Muscle layer of duodenum (tissue), 2 donors: ENCODE results near the gene RBKS.

Experiments
- H3K27ac ChIP-seq: one replicate; pipeline ENCODE4 v1.7.0; 2013; ENCODE audit warnings: mild to moderate bottlenecking, low read length
- H3K27me3 ChIP-seq: one replicate; pipeline ENCODE4 v1.7.0; 2013; ENCODE audit warnings: low read depth, mild to moderate bottlenecking, control low read depth, low read length
- H3K36me3 ChIP-seq, 2 donors: one replicate each; pipeline ENCODE4 v1.7.0; 2013; ENCODE audit warnings: low read length in 2 of 2, control low read depth in 1 of 2, mild to moderate bottlenecking in 1 of 2; ENCODE audit not compliant: insufficient read depth in 2 of 2, control insufficient read depth in 1 of 2
- H3K4me1 ChIP-seq, 2 donors: one replicate each; pipeline ENCODE4 v1.7.0; 2013; ENCODE audit warnings: low read length in 2 of 2, mild to moderate bottlenecking in 2 of 2, control low read depth in 1 of 2, moderate library complexity in 1 of 2; ENCODE audit not compliant: insufficient read depth in 2 of 2, control insufficient read depth in 1 of 2
- H3K4me3 ChIP-seq, 2 donors: one replicate each; pipeline ENCODE4 v1.7.0; 2013; ENCODE audit warnings: low read length in 2 of 2, low read depth in 1 of 2, mild to moderate bottlenecking in 1 of 2
- H3K9me3 ChIP-seq, 2 donors: one replicate each; pipeline ENCODE4 v1.7.0; 2013; ENCODE audit warnings: low read length in 2 of 2, control low read depth in 1 of 2, mild to moderate bottlenecking in 1 of 2; ENCODE audit not compliant: control insufficient read depth in 1 of 2
- donor health status: healthy.

The RBKS gene

DNA sequence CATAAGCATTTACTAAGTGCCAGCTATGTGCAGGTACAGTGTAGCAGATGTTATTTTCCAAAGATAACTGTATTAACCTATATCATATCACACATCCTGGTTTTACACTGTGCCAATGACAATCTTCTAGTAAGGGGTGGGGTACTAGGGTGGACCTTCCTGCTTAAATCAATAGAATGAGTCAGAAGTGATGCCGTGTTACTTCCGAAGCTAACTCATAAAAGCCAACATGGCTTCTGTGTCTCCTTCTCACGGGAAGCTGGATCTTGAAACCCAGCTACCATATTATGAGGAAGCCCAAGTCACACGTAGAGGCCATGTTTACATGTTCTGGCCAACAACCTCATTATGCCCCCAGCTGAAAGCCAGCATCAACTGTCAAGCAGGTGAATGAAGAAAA is 59.5 kb downstream of the RBKS start:
- no peak overlapping the region for H3K4me3 ChIP-seq
- peaks cover 0 to 7% of the 10 kb centered on the region in 2 donors for H3K36me3 ChIP-seq
- peaks cover 0 to 3% of the 10 kb centered on the region in 2 donors for H3K9me3 ChIP-seq
- no peaks in the 10 kb centered on the region for H3K27me3 ChIP-seq
- no peak overlapping the region for H3K27ac ChIP-seq
- H3K4me1 ChIP-seq, result no peaks in the 10 kb centered on the region

DNA sequence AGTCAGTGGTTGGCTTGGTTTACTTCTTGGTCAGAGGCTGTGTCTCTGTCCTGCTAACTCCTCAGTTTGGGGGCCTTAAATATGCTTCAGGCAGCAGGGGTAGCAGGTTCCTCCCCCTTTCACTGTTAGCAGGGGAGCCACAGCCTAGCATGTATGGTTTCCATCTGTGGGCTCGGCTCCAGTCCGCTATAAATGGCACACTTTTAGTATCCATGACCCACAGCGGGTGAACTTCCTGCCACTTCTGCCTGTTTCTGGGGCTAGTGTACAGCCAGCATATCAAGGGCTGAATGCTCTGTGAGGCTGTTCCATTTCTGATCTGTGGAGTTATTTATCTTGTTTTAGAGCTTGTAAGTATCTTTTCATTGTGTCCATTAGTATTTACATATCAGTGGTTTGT is 60.4 kb downstream of the RBKS start:
- Histone ChIP-seq H3K4me1 (no peaks in the 10 kb centered on the region), H3K27ac (no peak overlapping the region), H3K27me3 (no peaks in the 10 kb centered on the region), H3K36me3 (peaks cover 0 to 7% of the 10 kb centered on the region in 2 donors), H3K9me3 (peaks cover 0 to 3% of the 10 kb centered on the region in 2 donors), H3K4me3 (no peak overlapping the region)

DNA sequence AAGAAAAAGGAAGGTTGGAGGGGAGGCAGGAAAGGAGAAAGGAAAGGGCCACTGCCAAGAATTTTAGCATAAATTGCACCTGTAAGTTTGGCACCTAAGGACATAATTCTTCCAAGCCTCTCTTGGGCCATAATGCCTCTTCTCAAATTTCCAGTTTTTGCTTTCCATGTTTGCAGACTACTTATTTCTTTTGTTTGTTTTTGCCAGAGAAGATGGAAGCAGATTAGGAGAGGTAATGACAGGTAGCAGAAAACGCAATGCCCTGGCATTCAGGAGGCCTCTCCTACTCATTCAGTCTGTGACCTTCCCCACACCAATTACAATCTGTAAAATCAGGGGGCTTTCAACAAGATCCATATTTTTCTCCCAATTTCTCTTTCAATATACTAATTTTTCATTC is 61.9 kb downstream of the RBKS start:
- Histone ChIP-seq H3K9me3 (peaks cover 0 to 3% of the 10 kb centered on the region in 2 donors), H3K27ac (no peak overlapping the region), H3K4me3 (no peak overlapping the region), H3K27me3 (no peaks in the 10 kb centered on the region), H3K4me1 (no peaks in the 10 kb centered on the region), H3K36me3 (peaks cover 0 to 7% of the 10 kb centered on the region in 2 donors)

DNA sequence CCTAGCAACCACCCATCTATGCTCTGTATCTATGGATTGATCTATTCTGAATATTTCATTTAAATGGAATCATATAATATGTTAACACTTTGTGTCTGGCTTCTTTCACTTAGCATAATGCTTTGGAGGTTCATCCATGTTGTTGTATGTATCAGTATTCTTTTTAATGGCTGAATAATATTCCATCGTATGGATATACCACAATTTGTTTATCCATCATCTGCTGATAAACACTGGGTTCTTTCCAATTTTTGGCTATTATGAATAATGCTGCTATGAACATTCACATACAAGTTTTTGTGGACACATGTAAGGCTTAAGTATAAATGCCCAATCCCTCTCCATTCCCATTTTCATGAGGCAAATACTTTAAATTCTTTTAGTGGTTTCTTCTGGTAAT is 65.8 kb downstream of the RBKS start:
- Histone ChIP-seq H3K36me3 (no peaks in the 10 kb centered on the region), H3K4me1 (no peaks in the 10 kb centered on the region), H3K27me3 (no peaks in the 10 kb centered on the region), H3K27ac (no peak overlapping the region), H3K4me3 (no peak overlapping the region), H3K9me3 (no peaks in the 10 kb centered on the region)

DNA sequence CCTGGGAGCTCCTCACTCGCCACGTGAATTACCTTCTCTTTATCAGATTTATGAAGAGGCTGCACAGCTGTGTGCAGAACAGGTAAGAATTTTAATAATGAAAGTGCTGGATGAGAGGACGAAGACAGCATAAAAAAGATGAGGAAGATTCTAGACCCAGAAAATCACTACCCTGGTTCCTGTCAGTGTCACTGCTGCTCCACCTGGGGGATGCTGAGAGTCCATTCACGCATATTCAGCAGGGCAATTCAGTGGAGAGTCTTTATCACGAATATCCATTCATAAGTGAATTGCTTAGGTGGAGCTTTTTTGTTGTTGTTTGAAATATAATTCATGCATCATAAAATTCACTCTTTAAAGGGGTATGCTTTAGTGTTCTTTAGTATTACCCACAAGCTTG is 66.6 kb downstream of the RBKS start:
- no peak overlapping the region for H3K4me3 ChIP-seq
- no peaks in the 10 kb centered on the region for H3K9me3 ChIP-seq
- H3K27ac ChIP-seq, result no peak overlapping the region
- H3K4me1 ChIP-seq, result no peaks in the 10 kb centered on the region
- no peaks in the 10 kb centered on the region for H3K27me3 ChIP-seq
- no peaks in the 10 kb centered on the region for H3K36me3 ChIP-seq

DNA sequence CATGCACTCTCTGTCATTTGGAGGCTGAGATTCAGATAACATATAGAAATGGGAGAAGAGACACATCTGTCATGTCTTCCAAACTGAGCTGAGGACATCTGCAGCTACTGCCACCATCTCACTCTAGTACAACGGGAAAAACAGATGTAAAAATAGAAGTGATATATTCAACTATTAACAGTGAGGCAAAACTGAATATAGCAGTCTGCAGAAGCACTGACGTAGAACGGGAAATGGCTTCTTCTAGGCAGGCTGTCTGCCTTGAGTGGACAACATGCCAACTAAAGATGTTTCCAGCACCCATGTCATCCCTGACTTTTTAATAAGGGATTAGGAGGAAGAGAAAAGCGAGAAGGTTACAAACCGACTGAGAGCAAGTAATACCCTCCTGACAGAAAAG is 67.1 kb downstream of the RBKS start:
- Histone ChIP-seq H3K36me3 (no peaks in the 10 kb centered on the region), H3K27ac (no peak overlapping the region), H3K9me3 (no peaks in the 10 kb centered on the region), H3K27me3 (no peaks in the 10 kb centered on the region), H3K4me1 (no peaks in the 10 kb centered on the region), H3K4me3 (no peak overlapping the region)

DNA sequence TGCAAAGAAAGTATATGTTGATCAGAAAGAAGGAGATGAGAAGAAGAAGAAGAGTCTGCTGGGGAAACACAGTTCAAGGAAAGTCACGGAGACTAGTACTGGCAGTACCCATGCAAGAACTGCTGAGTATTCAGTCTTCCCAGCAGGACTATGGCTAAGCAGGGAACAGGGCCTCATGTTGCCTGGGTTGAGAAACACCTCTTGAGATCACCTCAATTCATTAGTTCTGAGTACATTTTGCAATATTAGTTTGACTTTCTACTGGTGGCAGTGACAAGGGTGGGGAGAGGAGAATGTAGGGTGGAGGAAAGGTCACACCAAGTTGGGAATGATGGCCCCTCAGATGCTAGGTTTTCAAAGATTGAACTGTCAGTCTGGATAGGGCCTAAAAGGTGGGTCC is 68.1 kb downstream of the RBKS start:
- no peak overlapping the region for H3K27ac ChIP-seq
- H3K27me3 ChIP-seq, result no peaks in the 10 kb centered on the region
- H3K9me3 ChIP-seq, result no peaks in the 10 kb centered on the region

DNA sequence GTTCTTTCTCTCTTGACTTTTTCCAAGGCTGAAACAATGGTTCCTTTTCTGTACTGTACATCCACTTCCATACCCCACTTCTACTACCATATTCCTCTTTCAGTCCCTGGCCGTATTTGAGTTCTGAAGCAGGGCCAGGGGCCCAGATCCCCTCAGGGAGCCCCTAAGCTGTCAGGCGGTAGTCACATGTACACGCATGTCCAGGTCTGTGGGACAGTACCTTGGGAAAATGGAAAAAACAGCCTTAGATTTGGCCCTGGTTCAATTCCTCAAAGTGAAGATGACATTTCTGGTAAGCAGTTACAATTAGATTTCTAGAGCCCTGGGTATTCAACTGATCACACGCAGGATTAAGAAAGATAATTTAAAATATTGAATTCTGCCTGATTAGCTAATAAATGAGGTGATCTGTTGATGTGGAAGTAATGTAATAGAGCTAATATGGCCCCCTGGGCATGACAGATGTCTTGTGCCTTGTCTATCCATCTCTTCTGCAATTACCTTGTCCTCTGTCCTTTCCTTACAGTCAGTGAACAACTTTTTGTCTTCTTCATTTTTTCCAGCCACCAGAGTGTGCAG is 74.2 kb downstream of the RBKS start:
- no peaks in the 10 kb centered on the region for H3K9me3 ChIP-seq
- no peak overlapping the region for H3K27ac ChIP-seq
- H3K4me3 ChIP-seq, result no peak overlapping the region
- no peaks in the 10 kb centered on the region for H3K4me1 ChIP-seq
- no peaks in the 10 kb centered on the region for H3K36me3 ChIP-seq
- no peaks in the 10 kb centered on the region for H3K27me3 ChIP-seq

More for the DNA sequence above, 68.1 kb downstream of the RBKS start:
- Histone ChIP-seq H3K4me3 (no peak overlapping the region), H3K4me1 (no peaks in the 10 kb centered on the region), H3K36me3 (no peaks in the 10 kb centered on the region)

DNA sequence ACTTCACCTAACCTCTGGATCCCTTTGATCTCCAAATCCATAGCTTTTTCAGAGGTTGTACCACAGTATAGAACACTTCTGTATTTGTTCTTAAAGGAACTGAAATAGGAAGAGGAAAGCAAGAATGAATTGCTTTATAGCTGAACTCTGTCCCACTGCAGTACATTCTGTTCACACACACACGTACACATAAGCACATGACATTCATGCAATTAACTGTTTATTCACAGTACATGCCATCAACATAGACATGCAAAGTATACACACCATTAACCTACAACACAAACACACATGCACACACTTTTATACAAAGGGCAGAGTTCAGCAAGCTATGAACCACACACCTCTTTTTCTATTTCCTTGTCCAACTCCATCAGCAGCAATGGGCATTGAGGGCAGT is 75.4 kb downstream of the RBKS start:
- Histone ChIP-seq H3K9me3 (no peaks in the 10 kb centered on the region), H3K27ac (no peak overlapping the region), H3K27me3 (no peaks in the 10 kb centered on the region), H3K4me1 (no peaks in the 10 kb centered on the region), H3K36me3 (no peaks in the 10 kb centered on the region), H3K4me3 (no peak overlapping the region)

DNA sequence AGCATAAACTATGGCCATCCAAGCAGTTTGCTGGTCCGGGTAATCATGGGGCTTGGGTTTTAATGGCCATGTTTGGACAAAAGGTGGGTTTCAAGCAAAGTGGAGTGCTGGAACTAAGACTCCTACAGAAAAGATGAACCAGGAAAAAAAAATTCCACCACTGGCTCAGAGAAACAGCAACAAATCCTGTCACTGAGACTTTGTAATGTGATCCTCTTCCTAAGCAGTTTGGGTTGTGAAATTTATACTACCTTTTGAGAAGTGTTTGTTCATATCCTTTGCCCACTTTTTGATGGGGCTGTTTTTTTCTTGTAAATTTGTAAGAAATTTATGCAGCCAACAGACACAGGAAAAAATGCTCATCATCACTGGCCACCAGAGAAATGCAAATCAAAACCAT is 78.4 kb downstream of the RBKS start:
- no peaks in the 10 kb centered on the region for H3K27me3 ChIP-seq
- no peaks in the 10 kb centered on the region for H3K9me3 ChIP-seq
- H3K36me3 ChIP-seq, result no peaks in the 10 kb centered on the region
- no peak overlapping the region for H3K27ac ChIP-seq
- no peak overlapping the region for H3K4me3 ChIP-seq
- no peaks in the 10 kb centered on the region for H3K4me1 ChIP-seq

DNA sequence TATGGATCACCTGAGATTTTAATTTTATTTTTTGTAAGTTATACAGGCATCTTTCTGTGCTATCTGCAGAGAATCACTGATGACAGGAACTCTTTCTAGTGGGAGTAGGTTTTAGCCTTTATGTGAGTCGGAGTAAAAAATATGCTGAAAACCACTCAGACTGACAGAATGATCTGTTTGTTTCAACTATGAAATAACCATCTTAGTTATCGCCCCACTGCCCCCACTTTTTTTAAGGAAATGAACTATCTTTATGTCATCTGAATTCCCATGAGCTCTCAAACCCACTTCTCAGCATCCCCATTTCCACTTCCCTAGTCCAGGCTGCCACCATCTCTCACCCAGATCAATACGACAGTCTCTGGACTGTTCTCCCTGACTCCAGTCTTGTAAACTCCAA is 79.7 kb downstream of the RBKS start:
- H3K4me1 ChIP-seq, result no peaks in the 10 kb centered on the region
- no peaks in the 10 kb centered on the region for H3K27me3 ChIP-seq
- H3K4me3 ChIP-seq, result no peak overlapping the region
- H3K36me3 ChIP-seq, result no peaks in the 10 kb centered on the region
- H3K9me3 ChIP-seq, result no peaks in the 10 kb centered on the region
- no peak overlapping the region for H3K27ac ChIP-seq

DNA sequence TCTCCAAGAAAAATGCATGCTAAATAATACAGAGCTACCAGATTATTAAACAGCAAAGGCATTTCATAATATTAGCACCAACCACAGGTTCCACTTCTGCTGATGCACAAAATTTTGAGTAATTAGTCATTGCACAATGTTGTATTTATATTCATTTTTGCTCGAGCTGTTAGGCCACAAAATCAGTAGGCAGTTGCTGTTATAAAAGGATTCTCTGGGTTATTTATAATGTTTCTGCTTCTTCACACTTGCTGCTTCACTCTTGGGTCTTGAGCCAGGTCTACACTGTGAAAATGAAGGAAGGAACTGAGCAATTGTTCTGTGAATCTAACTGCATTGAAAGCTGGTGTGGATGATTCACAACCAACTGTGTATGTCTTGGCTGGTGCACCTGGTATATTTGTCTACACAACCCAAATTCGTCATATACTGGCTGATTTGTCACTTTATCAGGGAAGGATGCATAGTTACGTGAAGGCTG is 80.4 kb downstream of the RBKS start:
- Histone ChIP-seq H3K4me1 (no peaks in the 10 kb centered on the region), H3K27ac (no peak overlapping the region), H3K4me3 (no peak overlapping the region), H3K36me3 (no peaks in the 10 kb centered on the region), H3K27me3 (no peaks in the 10 kb centered on the region), H3K9me3 (no peaks in the 10 kb centered on the region)
